Epithelial cell of proximal tubule (primary cell): ENCODE data around the gene PSME3IP1. TPM values are rescaled to one million over a fixed set of nuclear protein-coding genes. Genes with fewer than 3 reads are reported as not detected.

Experiments used
- DNase-seq: peaks from one replicate; pipeline ENCODE4 v3.0.0-alpha.2; 2011; ENCODE audit warnings: low read depth
- H3K4me3 ChIP-seq: 2 replicates; pipeline ENCODE4 v1.5.1; 2011; ENCODE audit warnings: low read depth, mild to moderate bottlenecking, low read length
- total RNA-seq: library from RNA; depleted of rRNA; stranded (reverse); fragments of >200 nt; gene quantifications from 2 replicates; pipeline ENCODE4 v1.2.3, GENCODE V29; 2015
- TF ChIP-seq, protein P1 (sequence below): conservative IDR thresholded peaks from 2 replicates; pipeline ENCODE4 v1.5.1; 2012; ENCODE audit warnings: low read depth, mild to moderate bottlenecking, low read length

Gene PSME3IP1
- total RNA-seq, 1 donor from 2014 or later = 105 TPM

DNA sequence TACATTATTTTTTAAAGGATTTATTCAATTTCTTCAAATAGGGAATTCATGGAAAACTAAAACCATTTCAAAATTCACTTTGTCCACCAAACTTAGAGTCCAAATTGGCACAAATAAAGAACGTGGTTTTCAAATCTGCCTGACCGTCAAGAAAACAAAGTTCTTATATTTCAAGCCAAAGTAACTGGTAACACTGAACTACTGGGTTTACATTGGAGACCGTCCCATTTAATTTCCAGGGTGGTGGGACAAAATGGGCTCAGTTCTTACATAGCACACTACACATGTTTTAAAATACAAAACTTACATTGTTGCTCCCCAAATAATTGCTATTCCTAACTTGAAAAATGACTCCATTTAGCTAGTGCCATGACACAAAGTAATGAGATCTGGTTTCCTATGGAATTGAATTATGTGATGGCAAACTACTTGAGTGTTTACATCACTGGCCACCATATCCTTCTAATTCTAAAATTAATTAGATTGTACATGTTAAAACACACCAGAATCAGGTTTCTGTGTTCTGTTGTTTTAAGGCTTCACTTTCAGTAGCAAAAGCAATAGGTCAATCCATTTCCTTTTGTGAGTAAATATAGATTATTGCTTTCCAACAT is 6.5 kb downstream of the PSME3IP1 start:
- DNase-seq = no peak
- no peak overlapping the region for H3K4me3 ChIP-seq
- TF ChIP-seq, protein P1, sequence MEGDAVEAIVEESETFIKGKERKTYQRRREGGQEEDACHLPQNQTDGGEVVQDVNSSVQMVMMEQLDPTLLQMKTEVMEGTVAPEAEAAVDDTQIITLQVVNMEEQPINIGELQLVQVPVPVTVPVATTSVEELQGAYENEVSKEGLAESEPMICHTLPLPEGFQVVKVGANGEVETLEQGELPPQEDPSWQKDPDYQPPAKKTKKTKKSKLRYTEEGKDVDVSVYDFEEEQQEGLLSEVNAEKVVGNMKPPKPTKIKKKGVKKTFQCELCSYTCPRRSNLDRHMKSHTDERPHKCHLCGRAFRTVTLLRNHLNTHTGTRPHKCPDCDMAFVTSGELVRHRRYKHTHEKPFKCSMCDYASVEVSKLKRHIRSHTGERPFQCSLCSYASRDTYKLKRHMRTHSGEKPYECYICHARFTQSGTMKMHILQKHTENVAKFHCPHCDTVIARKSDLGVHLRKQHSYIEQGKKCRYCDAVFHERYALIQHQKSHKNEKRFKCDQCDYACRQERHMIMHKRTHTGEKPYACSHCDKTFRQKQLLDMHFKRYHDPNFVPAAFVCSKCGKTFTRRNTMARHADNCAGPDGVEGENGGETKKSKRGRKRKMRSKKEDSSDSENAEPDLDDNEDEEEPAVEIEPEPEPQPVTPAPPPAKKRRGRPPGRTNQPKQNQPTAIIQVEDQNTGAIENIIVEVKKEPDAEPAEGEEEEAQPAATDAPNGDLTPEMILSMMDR = no peak

DNA sequence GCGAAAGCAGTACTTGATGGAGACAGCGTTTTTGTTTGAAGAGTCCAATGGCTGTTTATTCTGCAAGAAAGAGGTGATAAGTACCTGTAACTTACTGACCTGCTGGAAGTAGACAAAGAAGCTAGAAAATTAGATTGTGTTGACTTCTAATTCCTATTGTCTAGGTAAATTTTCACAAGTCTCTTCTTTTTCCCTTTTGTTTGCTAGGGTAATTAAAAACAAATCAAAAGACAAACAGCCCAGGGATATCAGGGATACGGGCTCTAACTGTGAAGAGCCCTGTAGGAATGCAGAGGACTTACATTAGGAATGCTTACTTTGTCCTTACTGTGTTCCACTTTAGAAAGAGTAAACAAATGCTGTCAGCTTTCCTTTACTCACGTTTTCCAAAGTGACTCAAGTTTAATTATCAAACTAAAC is 7.0 kb downstream of the PSME3IP1 start:
- TF ChIP-seq, protein P1 = no peak
- no peak for DNase-seq
- no peak overlapping the region for H3K4me3 ChIP-seq

DNA sequence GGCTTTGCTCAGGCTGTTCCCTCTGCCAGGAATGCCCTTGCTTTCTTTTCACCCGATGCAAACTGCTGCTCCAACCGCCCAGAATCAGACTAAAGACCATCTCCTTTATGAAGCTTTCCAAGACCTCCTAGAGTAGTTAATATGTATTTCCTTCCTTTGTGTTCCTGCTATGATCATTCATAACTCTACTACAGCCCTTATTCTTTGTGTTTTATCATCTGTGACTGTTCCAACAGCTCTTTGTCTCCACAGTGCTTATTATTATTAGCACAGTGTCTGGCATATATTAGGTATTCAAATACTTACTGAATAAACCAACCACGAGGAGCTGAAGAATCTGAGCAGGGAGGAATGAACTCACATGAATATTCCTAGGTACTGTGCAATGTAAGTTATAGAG is 7.6 kb downstream of the PSME3IP1 start:
- DNase-seq = no peak
- TF ChIP-seq, protein P1 = no peak
- no peak overlapping the region for H3K4me3 ChIP-seq

DNA sequence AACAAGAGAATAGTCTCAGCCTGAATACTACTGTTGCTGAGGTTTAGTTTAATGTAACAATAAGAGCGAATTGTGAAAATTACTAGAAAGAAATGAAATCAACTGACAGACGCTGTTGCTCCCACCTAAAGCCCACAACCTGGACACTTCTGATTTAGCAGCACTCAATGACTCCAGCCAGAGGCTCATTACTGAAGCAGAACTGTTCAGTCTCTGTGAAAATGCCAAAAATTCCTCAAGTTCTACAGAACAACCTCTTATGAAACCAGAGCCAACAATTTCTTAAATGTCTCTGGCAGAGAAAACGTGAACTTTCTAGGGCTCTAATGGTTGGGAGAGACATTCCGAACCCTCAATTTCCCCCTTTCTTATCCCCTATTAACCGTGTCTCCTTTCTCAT is 9.9 kb downstream of the PSME3IP1 start:
- DNase-seq = no peak
- no peak overlapping the region for H3K4me3 ChIP-seq
- TF ChIP-seq, protein P1 = no peak

DNA sequence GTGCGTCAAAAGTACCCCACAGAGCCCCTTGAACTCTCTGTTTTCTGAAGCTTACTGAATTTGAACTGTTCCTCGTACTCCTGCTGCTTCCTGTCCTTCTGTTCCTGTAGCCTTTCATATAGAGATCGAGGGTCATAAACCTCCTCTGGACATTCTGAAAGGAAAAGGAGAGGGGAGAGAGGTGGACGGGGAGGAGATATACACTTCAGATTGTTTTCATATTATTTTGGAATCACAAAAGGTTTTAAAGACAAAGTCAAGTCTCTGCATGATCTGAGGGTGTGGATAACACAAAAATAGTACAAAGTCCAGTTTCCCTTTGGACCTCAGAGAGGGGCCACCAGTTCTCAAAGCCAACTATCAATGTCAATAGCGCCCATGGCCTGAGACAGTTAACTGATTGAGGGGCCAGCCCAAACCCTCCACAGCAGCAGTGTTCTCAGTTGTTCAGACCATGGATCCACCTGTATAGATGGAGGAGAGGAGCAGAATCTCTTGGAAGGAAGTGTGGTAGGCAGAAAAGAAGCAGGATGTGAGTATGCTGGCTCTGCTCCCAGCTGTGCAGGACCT is 13.0 kb downstream of the PSME3IP1 start:
- TF ChIP-seq, protein P1 = no peak
- DNase-seq = no peak
- no peak overlapping the region for H3K4me3 ChIP-seq

DNA sequence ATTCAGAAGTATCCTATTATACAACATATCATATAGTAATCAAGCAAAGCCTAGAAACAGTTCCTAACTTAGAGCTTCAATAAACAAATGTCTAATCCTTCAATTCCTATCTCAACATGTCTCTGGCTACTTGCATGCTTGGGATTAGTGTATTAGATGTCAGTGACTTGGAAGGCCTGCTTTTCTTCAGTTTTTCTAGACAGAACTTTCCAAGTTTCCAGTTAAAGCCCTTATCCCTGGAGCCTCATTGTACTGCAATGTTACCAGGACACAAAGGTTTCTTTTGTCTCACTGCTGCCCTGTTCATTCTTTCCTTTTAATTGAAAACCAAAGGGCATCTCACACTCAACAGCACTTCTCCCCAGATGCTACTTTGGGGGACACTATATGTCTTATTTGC is 16.5 kb downstream of the PSME3IP1 start:
- TF ChIP-seq, protein P1 = no peak
- H3K4me3 ChIP-seq = no peak overlapping the region
- no peak for DNase-seq

DNA sequence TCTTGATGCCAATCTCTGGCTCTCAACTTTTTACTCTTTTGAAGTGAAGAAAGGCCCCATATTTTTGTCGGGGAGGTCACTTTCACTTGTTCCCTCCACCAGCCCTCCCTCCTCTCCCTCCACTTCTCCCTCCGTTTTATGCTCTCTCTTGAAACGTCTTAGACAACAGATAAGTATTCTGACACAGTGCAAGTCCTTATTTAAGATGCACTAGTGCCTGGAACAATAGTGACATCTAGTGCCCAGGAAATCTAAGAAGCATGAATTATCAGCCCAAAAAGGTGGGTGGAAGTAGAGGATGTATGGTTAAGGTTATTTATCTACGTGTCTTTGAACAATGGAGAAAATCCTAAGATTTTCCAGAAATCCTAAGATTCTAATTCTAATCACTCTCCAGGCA is 17.9 kb downstream of the PSME3IP1 start:
- no peak for DNase-seq
- no peak overlapping the region for H3K4me3 ChIP-seq
- TF ChIP-seq, protein P1 = peak; percentile 74
